Caco-2 (cell line): ENCODE measurements around the gene RAB42. TPM values are rescaled to one million over a fixed set of nuclear protein-coding genes. Genes with fewer than 3 reads are reported as not detected.

Experiments used
- BruUV-seq: library from RNA; stranded (reverse); fragments of 400-500 nt; replicated peaks from 2 replicates; lab custom pipeline; 2021; lab: Mats Ljungman, UMichigan
- CTCF ChIA-PET: fragments of 300-600 bp; sonication (Branson Sonifier 250); formaldehyde crosslinking; loops from one replicate; lab custom pipeline; 2022; ENCODE audit warnings: antibody characterized with exemption; lab: Charles Lee
- POLR2A ChIA-PET: fragments of 300-600 bp; sonication (Branson Sonifier 250); formaldehyde crosslinking; loops from one replicate; lab custom pipeline; 2022; ENCODE audit warnings: antibody characterized with exemption; lab: Charles Lee
- DNase-seq, 2 experiments: peaks; one replicate each; pipeline versions ENCODE4 v3.0.0 to v3.0.0-alpha.2; 2020 to 2022
- H3K27me3 ChIP-seq: replicated peaks from 2 replicates; pipeline ENCODE4 v1.6.0; 2011; ENCODE audit warnings: low read length; ENCODE audit not compliant: control insufficient read depth, insufficient read depth
- H3K36me3 ChIP-seq: 2 replicates; pipeline ENCODE4 v1.5.1; 2011; ENCODE audit warnings: low read length; ENCODE audit not compliant: control insufficient read depth, insufficient read depth
- H3K4me1 ChIP-seq: fragments of 250-450 bp; sonication (Bioruptor Pico); 2 replicates; pipeline ENCODE4 v1.5.1; 2020; ENCODE audit warnings: mild to moderate bottlenecking
- H3K4me3 ChIP-seq: 2 replicates; pipeline ENCODE4 v1.5.1; 2011; ENCODE audit warnings: low read depth, mild to moderate bottlenecking, control low read depth, low read length
- H3K9me3 ChIP-seq: fragments of 250-450 bp; sonication (Bioruptor Pico); 2 replicates; pipeline ENCODE4 v1.5.1; 2020; ENCODE audit warnings: mild to moderate bottlenecking, moderate library complexity
- H3K27ac Mint-ChIP-seq: one replicate; pipeline ENCODE4 v1.8.0; 2022; ENCODE audit warnings: mixed read lengths; ENCODE audit not compliant: unreplicated experiment
- H3K27me3 Mint-ChIP-seq: one replicate; pipeline ENCODE4 v1.8.0; 2022; ENCODE audit warnings: mixed read lengths; ENCODE audit not compliant: insufficient read depth, unreplicated experiment
- H3K36me3 Mint-ChIP-seq: one replicate; pipeline ENCODE4 v1.8.0; 2022; ENCODE audit warnings: mild to moderate bottlenecking, mixed read lengths; ENCODE audit not compliant: insufficient read depth, unreplicated experiment
- H3K4me1 Mint-ChIP-seq: one replicate; pipeline ENCODE4 v1.8.0; 2022; ENCODE audit warnings: low read depth, mixed read lengths; ENCODE audit not compliant: unreplicated experiment
- H3K4me3 Mint-ChIP-seq: one replicate; pipeline ENCODE4 v1.8.0; 2022; ENCODE audit warnings: mild to moderate bottlenecking, moderate library complexity, mixed read lengths; ENCODE audit not compliant: unreplicated experiment
- H3K9me3 Mint-ChIP-seq: one replicate; pipeline ENCODE4 v1.8.0; 2022; ENCODE audit warnings: mixed read lengths; ENCODE audit not compliant: unreplicated experiment
- CTCF ChIP-seq, 2 experiments: fragments of 200-600 bp in 1 of 2; IDR thresholded peaks; 1 replicate in 1 of 2; 2 replicates in 1 of 2; pipeline versions ENCODE4 v1.5.1 to v1.8.0; 2011 to 2022; ENCODE audit warnings: antibody characterized with exemption in 1 of 2, control low read depth in 1 of 2, inconsistent platforms in 1 of 2, low read depth in 1 of 2, low read length in 1 of 2, mild to moderate bottlenecking in 1 of 2, moderate library complexity in 1 of 2; ENCODE audit not compliant: insufficient read depth in 1 of 2, severe bottlenecking in 1 of 2, unreplicated experiment in 1 of 2
- intact Hi-C: fragments of 100-400 bp; cut with micrococcal nuclease; formaldehyde crosslinking; loops from one replicate; pipeline ENCODE4 v1.10.0; 2022; ENCODE audit not compliant: unreplicated experiment
- total RNA-seq: library from RNA; stranded (reverse); gene quantifications from 2 replicates; pipeline ENCODE4 v1.2.3, GENCODE V29; 2022

Gene RAB42
- total RNA-seq, 1 experiment from 2014 or later, result 2.5 TPM

- H3K4me3 Mint-ChIP-seq, result no peak overlapping the region
- H3K4me1 ChIP-seq, result no peaks in the 10 kb centered on the region
- CTCF ChIA-PET, result no interaction called here
- H3K27me3 Mint-ChIP-seq, result no peaks in the 10 kb centered on the region
- TF ChIP-seq CTCF (IDR thresholded peaks at IDR 0.05; ENCODE audit: insufficient read depth in 1 of 2, low read depth in 1 of 2, low read length in 1 of 2, severe bottlenecking in 1 of 2, unreplicated experiment in 1 of 2), result no peak
- intact Hi-C loops, result no loop called here
- no peak overlapping the region for H3K4me3 ChIP-seq
- BruUV-seq, result no TSS peak
- H3K9me3 Mint-ChIP-seq, result no peaks in the 10 kb centered on the region
- H3K36me3 ChIP-seq, result no peaks in the 10 kb centered on the region
- DNase-seq, result no peak
- no peaks in the 10 kb centered on the region for H3K27me3 ChIP-seq
- H3K9me3 ChIP-seq, result no peaks in the 10 kb centered on the region
- peaks cover 13% of the 10 kb centered on the region for H3K36me3 Mint-ChIP-seq
- H3K4me1 Mint-ChIP-seq, result no peaks in the 10 kb centered on the region
- POLR2A ChIA-PET, result interaction anchor here (1.6 kb wide), 1 partner anchor 30 kb away, joined by 15 read pairs; no protein-coding TSS in a partner anchor
- H3K27ac Mint-ChIP-seq, result no peak overlapping the region
Measured at GRCh38 chr1:28551381-28551780, 40.7 kb upstream of the RAB42 start.

- Histone ChIP-seq H3K4me1 (no peaks in the 10 kb centered on the region), H3K27me3 (no peaks in the 10 kb centered on the region), H3K9me3 (no peaks in the 10 kb centered on the region), H3K36me3 (no peaks in the 10 kb centered on the region), H3K4me3 (peak within 1 kb of the TSS; percentile 70)
- no TSS peak for BruUV-seq
- no peaks in the 10 kb centered on the region for H3K9me3 Mint-ChIP-seq
- no peaks in the 10 kb centered on the region for H3K27me3 Mint-ChIP-seq
- TF ChIP-seq CTCF (IDR thresholded peaks at IDR 0.05; ENCODE audit: insufficient read depth in 1 of 2, low read depth in 1 of 2, low read length in 1 of 2, severe bottlenecking in 1 of 2, unreplicated experiment in 1 of 2), result no peak
- no peaks in the 10 kb centered on the region for H3K4me1 Mint-ChIP-seq
- peak within 1 kb of the TSS; percentile 85 for H3K4me3 Mint-ChIP-seq
- CTCF ChIA-PET, result interaction anchor here (0.7 kb wide), 1 partner anchor 30 kb away, joined by 3 read pairs; no protein-coding TSS in a partner anchor
- peak within 1 kb of the TSS; percentile 84 for H3K27ac Mint-ChIP-seq
- POLR2A ChIA-PET, result interaction anchor here (1.4 kb wide), 1 partner anchor 29 kb away, joined by 13 read pairs; no protein-coding TSS in a partner anchor
- H3K36me3 Mint-ChIP-seq, result peaks cover 26% of the 10 kb centered on the region
- peak; percentile 92 to 94 for DNase-seq
- intact Hi-C loops, result loop anchor here (2.0 kb wide), 1 partner anchor 28 kb away; no protein-coding TSS in a partner anchor
Measured at GRCh38 chr1:28552758-28553663, 39.1 kb upstream of the RAB42 start, which contains the start of gene TRNAU1AP. TRNAU1AP (plus strand) TSS chr1:28553085; CDS start chr1:28553111, 26 bp downstream.

- H3K27me3 ChIP-seq, result no peaks in the 10 kb centered on the region
- no peak for DNase-seq
- intact Hi-C loops, result no loop called here
- no TSS peak for BruUV-seq
- H3K4me1 Mint-ChIP-seq, result no peaks in the 10 kb centered on the region
- no peak overlapping the region for H3K27ac Mint-ChIP-seq
- no peak overlapping the region for H3K4me3 Mint-ChIP-seq
- no peaks in the 10 kb centered on the region for H3K27me3 Mint-ChIP-seq
- no peaks in the 10 kb centered on the region for H3K4me1 ChIP-seq
- CTCF ChIA-PET, result no interaction called here
- TF ChIP-seq CTCF (IDR thresholded peaks at IDR 0.05; ENCODE audit: insufficient read depth in 1 of 2, low read depth in 1 of 2, low read length in 1 of 2, severe bottlenecking in 1 of 2, unreplicated experiment in 1 of 2), result no peak
- H3K9me3 Mint-ChIP-seq, result no peaks in the 10 kb centered on the region
- H3K9me3 ChIP-seq, result no peaks in the 10 kb centered on the region
- H3K36me3 ChIP-seq, result no peaks in the 10 kb centered on the region; the same call in 1 of the 2 replicates
- H3K4me3 ChIP-seq, result no peak overlapping the region
- POLR2A ChIA-PET, result no interaction called here
- peaks cover 55% of the 10 kb centered on the region for H3K36me3 Mint-ChIP-seq
Measured at GRCh38 chr1:28560886-28561285, 31.2 kb upstream of the RAB42 start.
